Mesodermal cell (in vitro differentiated cells): Measurements from ENCODE around the gene PHYKPL.

Experiments used
- H3K27ac ChIP-seq: 2 replicates; pipeline ENCODE4 v1.7.0; 2013; ENCODE audit warnings: mild to moderate bottlenecking, low read depth, low read length, moderate library complexity; ENCODE audit not compliant: severe bottlenecking
- H3K36me3 ChIP-seq: 2 replicates; pipeline ENCODE4 v1.7.1; 2013; ENCODE audit warnings: mild to moderate bottlenecking, low read length, moderate library complexity; ENCODE audit not compliant: control insufficient read depth, insufficient read depth
- H3K4me1 ChIP-seq: one replicate; pipeline ENCODE4 v1.7.1; 2013; ENCODE audit warnings: mild to moderate bottlenecking, low read length; ENCODE audit not compliant: insufficient read depth, control insufficient read depth, poor library complexity, severe bottlenecking
- H3K4me3 ChIP-seq: 2 replicates; pipeline ENCODE4 v1.7.0; 2013; ENCODE audit warnings: low read length, control low read depth, mild to moderate bottlenecking; ENCODE audit not compliant: insufficient read depth, poor library complexity, severe bottlenecking; ENCODE audit errors: extremely low read depth
- H3K9me3 ChIP-seq: 2 replicates; pipeline ENCODE4 v1.7.1; 2013; ENCODE audit warnings: mild to moderate bottlenecking, low read length, moderate library complexity; ENCODE audit not compliant: control insufficient read depth
- WGBS, 2 experiments: methylation state at CpG; one replicate each; pipeline ENCODE4 v1.1.5; 2013; ENCODE audit warnings: missing lambda C conversion rate in 2 of 2; ENCODE audit not compliant: insufficient coverage in 2 of 2; 5-methylcytosine and 5-hydroxymethylcytosine counted together

The PHYKPL gene

DNA sequence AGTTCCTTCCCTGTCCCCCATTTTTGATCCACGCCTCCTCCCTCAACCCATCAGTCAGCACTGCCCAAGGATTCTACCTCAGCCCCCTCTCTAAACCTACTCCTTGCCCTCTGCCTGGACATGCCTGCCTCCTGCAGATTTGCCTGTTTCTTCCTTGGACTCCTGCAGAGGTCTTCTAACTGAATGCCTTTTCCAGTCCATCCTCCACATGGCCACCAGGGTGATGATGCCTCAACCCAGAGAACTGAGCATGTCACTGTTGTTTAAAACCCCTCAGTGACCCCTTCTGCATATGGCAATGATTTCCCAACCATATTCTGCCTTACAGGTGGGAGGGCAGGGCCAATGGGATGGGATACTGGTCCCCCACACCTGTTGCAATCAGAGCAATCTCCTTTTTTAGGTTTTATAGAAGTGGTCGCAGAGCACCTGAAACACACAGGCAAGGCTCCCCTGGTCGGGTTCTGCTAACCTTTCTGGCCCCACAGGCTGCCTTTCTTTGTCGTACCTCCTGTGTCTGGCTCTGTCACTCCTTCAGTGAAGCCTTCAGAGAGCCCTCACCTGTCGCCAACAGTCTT lies 9.3 kb downstream of the PHYKPL start:
- no peaks in the 10 kb centered on the region for H3K4me1 ChIP-seq
- H3K9me3 ChIP-seq = peaks cover 8% of the 10 kb centered on the region
- H3K36me3 ChIP-seq = peaks cover 87% of the 10 kb centered on the region
- H3K4me3 ChIP-seq = no peak overlapping the region
- H3K27ac ChIP-seq = no peak overlapping the region
- 91 to 92% methylated on average over 5 of the region's 5 CpGs for WGBS, 2 experiments

DNA sequence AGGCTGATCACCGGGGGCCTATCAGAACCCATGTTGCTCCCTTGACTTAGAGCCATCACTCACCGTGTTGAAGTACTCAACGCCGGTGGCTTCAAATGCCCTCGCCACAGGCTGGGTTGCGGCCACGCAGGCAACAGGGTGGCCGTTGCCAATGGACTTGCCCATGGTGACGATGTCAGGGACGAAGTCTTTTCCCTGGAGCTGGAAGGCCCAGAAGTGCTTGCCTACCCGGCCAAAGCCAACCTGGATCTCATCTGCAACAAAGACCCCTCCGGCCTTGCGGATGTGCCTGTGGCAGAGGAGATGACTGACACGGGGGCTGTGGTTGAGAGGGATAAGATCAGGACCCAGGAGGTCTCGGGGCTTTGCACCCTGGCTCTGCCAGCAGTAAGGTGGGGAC lies 10.3 kb downstream of the PHYKPL start:
- Histone ChIP-seq H3K36me3 (peaks cover 86% of the 10 kb centered on the region), H3K4me1 (no peaks in the 10 kb centered on the region)
- 98 to 99% methylated on average over 15 of the region's 15 CpGs for WGBS, 2 experiments

DNA sequence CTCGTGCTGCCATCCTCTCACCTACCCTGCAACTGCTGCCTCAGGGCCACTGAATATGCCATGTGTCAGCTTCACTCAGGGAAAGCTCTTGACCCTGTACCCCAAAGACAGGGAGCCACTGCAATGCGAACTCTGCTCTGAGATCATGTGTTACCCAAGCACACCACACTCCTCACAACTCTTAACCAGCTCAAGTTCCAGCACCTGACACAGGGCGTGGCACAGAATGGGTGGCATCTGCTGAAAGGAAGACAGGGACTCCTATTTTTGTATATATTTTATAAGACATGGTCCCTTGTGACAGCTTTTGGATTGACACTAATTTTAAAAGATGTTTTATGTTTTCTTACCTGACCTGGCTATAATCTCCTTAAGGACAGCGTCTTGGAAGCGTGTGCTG lies 10.7 kb downstream of the PHYKPL start:
- 96 to 100% methylated on average over 2 to 3 of the region's 5 CpGs for WGBS, 2 experiments
- Histone ChIP-seq H3K4me3 (no peak overlapping the region), H3K4me1 (no peaks in the 10 kb centered on the region), H3K36me3 (peaks cover 86% of the 10 kb centered on the region), H3K9me3 (peaks cover under 1% of the 10 kb centered on the region), H3K27ac (peak overlapping the region; percentile 6)

More for the DNA sequence above, 10.3 kb downstream of the PHYKPL start:
- Histone ChIP-seq H3K4me3 (no peak overlapping the region), H3K27ac (no peak overlapping the region), H3K9me3 (peaks cover 5% of the 10 kb centered on the region)

DNA sequence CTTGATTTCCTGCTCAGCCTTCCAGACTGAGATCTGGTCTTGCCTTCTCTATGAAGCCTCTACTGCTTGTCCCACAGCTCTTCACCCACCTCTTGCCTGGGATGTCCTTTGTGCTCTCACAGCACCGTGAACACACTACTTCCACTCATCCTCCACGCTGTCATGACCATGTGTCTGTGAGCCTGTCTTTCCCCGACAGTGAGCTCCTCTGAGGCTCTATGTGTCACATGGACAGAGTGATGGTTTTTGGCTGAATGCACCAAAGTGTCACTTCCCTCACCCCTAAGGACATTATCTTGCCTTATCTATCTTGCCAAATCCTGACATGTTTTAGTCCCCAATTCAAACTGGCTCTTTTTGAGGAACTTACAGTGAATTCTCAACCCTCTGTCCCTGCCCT lies 11.3 kb downstream of the PHYKPL start:
- Histone ChIP-seq H3K4me3 (no peak overlapping the region), H3K36me3 (peaks cover 86% of the 10 kb centered on the region), H3K27ac (peak overlapping the region; percentile 16), H3K9me3 (no peaks in the 10 kb centered on the region), H3K4me1 (no peaks in the 10 kb centered on the region)
- 100% methylated on average over 2 of the region's 3 CpGs for WGBS, 2 experiments

DNA sequence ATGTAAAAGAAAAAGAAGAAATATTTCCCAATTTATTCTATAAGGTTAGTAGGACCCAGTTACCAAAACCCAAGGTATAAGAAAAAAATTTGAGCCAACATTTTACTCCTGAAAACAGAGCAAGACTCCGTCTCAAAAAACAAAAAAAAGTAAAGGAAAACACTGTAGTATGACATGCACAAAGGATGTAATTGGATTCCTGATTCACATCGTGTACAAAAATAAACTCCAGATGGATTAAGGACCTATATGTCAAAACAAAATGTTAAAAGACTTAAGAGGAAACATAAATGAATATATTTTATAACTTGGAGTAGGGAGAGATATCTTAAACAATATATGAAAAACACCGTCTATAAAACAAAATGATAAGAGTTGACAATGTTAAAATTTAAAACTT lies 13.8 kb downstream of the PHYKPL start:
- no peaks in the 10 kb centered on the region for H3K4me1 ChIP-seq

DNA sequence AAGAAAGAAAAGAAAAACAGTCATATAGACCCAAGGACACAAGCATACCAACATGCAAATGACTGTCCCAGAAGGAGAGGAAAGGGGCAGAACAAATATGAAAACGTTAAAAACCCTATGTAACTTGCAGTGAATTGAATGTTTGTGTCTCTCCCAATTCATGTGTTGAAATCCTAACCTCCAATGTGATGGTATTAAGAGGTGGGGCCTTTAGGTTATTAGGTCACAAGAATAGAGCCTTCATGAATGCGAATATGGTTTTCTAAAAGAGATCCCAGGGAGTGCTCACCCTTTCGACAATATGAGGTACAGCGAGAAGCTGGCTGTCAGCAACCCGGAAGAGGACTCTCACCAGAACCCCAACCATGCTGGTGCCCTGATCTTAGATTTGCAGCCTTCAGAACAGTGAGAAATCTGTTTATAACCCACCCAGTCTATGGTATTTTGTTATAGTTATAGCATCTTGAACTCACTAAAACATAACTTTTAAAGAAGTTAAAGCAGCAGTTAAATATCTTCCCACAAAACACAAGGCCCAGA lies 14.3 kb downstream of the PHYKPL start:
- Histone ChIP-seq H3K36me3 (peaks cover 85% of the 10 kb centered on the region), H3K4me3 (no peak overlapping the region), H3K27ac (no peak overlapping the region), H3K9me3 (no peaks in the 10 kb centered on the region), H3K4me1 (no peaks in the 10 kb centered on the region)
- 83 to 90% methylated on average over 3 to 4 of the region's 5 CpGs for WGBS, 2 experiments

More for the DNA sequence above, 13.8 kb downstream of the PHYKPL start:
- no peaks in the 10 kb centered on the region for H3K9me3 ChIP-seq
- no CpG with 5 or more reads among the region's 3 CpGs for WGBS, 2 experiments
- H3K36me3 ChIP-seq = peaks cover 85% of the 10 kb centered on the region
- no peak overlapping the region for H3K27ac ChIP-seq
- H3K4me3 ChIP-seq = no peak overlapping the region

DNA sequence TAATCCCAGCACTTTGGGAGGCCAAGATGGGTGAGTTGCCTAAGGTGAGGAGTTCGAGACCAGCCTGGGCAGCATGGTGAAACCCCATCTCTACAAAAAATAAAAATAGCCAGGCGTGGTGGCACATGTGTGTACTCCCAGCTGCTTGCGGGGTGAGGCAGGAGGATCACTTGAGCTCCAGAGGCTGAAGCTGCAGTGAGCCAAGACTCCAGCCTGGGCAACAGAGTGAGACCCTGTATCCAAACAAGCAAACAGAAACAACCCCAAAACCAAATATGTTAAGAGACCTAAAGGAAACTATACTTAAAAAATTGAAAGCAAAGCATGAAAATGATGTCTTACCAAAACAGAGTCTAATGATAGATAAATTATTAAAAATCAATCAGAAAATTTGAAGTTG lies 15.8 kb downstream of the PHYKPL start:
- no peak overlapping the region for H3K27ac ChIP-seq
- no peak overlapping the region for H3K4me3 ChIP-seq
- WGBS, 2 experiments = 97% methylated on average over 3 of the region's 3 CpGs
- no peaks in the 10 kb centered on the region for H3K9me3 ChIP-seq
- H3K4me1 ChIP-seq = no peaks in the 10 kb centered on the region
- H3K36me3 ChIP-seq = peaks cover 90% of the 10 kb centered on the region

DNA sequence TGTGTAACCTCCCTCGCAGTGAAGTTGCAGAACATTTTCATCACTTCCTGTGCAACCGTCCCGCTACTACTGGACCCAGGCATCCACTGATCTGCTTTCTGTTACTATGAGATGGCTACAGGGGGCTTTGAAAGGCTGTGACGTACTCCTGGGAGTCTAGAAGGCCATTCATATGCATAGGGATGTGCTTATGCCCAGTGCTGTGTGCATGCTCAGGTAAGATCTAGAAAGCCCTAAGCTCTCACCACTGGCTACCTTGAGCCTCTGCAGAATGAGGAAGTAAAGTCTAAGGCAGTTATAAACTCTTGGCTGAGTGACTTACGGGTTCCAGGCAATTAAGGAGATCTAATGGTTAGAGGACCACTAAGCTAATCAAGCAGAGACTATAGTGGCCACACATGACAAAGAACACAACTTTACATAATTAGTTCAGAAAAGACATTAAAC lies 16.5 kb downstream of the PHYKPL start:
- H3K36me3 ChIP-seq = peaks cover 90% of the 10 kb centered on the region
- no peak overlapping the region for H3K27ac ChIP-seq
- H3K4me3 ChIP-seq = no peak overlapping the region
- no peaks in the 10 kb centered on the region for H3K4me1 ChIP-seq
- WGBS, 2 experiments = 88 to 97% methylated on average over 4 of the region's 5 CpGs
- no peaks in the 10 kb centered on the region for H3K9me3 ChIP-seq

DNA sequence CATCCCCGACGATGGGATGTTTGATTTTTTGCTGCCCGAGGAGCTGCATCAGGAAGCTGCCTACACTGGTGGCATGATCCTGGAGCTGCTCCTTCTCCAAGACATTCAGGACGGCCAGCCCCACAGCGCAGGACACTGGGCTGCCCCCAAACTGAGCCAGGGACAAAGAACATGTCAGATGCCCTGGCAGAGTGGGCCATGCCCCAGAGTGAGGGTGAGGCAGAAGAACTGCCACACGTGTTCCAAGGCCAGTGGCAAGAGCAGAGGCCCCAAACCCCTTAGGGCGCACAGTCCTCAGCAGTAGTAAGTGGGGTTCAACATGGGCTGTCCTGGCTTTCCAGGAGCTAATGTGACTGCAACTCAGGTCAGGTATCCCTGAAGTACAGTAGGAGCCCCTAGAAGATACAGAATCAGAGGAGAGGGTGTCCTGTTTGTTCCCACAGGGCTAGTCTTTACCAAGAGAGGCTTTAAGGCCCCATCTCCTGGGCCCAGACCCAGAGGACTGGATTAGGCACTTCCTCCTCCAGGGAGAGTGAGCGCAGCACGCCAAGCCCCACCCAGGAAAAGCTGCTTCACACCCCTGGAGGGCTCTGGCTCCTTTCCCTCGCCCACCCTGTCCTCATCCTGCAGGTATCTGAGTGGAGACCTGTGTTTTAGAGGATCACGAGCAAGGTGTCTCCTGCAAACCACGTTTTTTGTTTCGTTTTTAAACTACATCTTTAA lies 17.2 kb downstream of the PHYKPL start:
- H3K9me3 ChIP-seq = no peaks in the 10 kb centered on the region
- no peak overlapping the region for H3K4me3 ChIP-seq
- peaks cover 90% of the 10 kb centered on the region for H3K36me3 ChIP-seq
- H3K27ac ChIP-seq = no peak overlapping the region
- WGBS, 2 experiments = 81 to 90% methylated on average over 7 to 10 of the region's 13 CpGs
- no peaks in the 10 kb centered on the region for H3K4me1 ChIP-seq

DNA sequence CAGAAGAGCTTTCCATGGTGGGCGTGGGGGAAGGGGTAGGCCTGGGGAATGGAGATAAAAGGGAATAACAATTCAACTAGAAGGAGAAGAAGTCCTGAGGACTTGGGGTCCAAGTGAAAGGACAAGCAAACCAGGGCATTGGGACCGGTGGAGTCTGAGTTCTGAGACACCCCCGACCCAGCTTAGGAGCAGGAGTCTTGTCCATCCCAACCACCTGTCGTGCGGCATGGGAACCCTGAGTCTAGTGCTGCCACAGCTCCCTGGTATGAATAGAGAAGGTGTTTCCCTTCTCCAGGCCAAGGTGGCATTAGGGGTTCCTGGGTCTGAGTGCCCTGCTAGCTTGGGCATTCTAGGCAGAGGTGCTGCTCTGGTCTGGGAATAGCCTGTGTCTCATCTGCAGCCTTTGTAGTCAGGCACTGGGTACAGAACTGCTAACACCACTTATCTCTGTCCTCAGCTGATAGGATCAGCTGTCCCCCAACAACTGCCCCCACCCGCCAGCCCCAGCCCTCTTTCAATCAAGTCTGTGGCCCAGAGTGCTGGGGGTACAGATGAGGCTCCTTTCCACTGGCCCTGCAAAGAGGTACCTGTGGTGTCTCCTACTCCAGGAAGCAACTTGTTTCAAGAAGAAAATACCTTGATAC lies 18.3 kb downstream of the PHYKPL start:
- H3K4me1 ChIP-seq = no peaks in the 10 kb centered on the region
- no peaks in the 10 kb centered on the region for H3K9me3 ChIP-seq
- H3K36me3 ChIP-seq = peaks cover 93% of the 10 kb centered on the region
- H3K4me3 ChIP-seq = no peak overlapping the region
- H3K27ac ChIP-seq = peak overlapping the region; percentile 36
- 97% methylated on average over 5 of the region's 6 CpGs for WGBS, 2 experiments
